NCI-H1436 (cell line): ENCODE data around the gene DDA1.
"Not testable (repeated sequence)": the region's sequence is repeated elsewhere in the genome, so short reads cannot be mapped to it uniquely, and the experiment has no call there.

Experiments
- DNase-seq: peaks from one replicate; lab custom pipeline; 2025; lab: John Stamatoyannopoulos, UW

The DDA1 gene

GRCh38 chr19:17309198-17309964 is at the start of gene DDA1:
TSS of gene DDA1 (plus strand) at chr19:17309563. CDS start at chr19:17309655, 92 bp downstream.
- DNase-seq, result peak; percentile 99

GRCh38 chr19:17259934-17260333 is 49.4 kb upstream of the DDA1 start:
- no peak for DNase-seq

GRCh38 chr19:17260842-17261325 is 48.5 kb upstream of the DDA1 start:
- DNase-seq, result peak; percentile 87

GRCh38 chr19:17262557-17262956 is 46.8 kb upstream of the DDA1 start:
- DNase-seq, result no peak

GRCh38 chr19:17263712-17264640 is 45.4 kb upstream of the DDA1 start:
- DNase-seq, result no peak

GRCh38 chr19:17264641-17264979 is 44.8 kb upstream of the DDA1 start, which contains the start of gene USHBP1:
TSS of gene USHBP1 (minus strand) at chr19:17264745. CDS start at chr19:17264299, 446 bp downstream.
- no peak for DNase-seq

GRCh38 chr19:17266026-17266425 is 43.3 kb upstream of the DDA1 start:
- no peak for DNase-seq

GRCh38 chr19:17266589-17266974 is 42.8 kb upstream of the DDA1 start:
- no peak for DNase-seq

GRCh38 chr19:17266975-17267788 is 42.2 kb upstream of the DDA1 start, which contains the start of gene BABAM1:
TSS of gene BABAM1 (plus strand) at chr19:17267443. CDS start at chr19:17268807, 1,364 bp downstream.
- peak; percentile 99 for DNase-seq

- no peak for DNase-seq
Observed at GRCh38 chr19:17268754-17269153, 40.6 kb upstream of the DDA1 start.

GRCh38 chr19:17274892-17275291 is 34.5 kb upstream of the DDA1 start:
- DNase-seq, result not testable (repeated sequence)

- DNase-seq, result no peak
Observed at GRCh38 chr19:17275441-17276175, 33.8 kb upstream of the DDA1 start.

GRCh38 chr19:17279436-17279835 is 29.9 kb upstream of the DDA1 start:
- DNase-seq, result no peak

- no peak for DNase-seq
Observed at GRCh38 chr19:17281391-17282304, 27.7 kb upstream of the DDA1 start, which contains the start of gene ANKLE1. TSS of gene ANKLE1 (plus strand) at chr19:17281901. CDS start at chr19:17281921, 20 bp downstream.

GRCh38 chr19:17282488-17283125 is 26.8 kb upstream of the DDA1 start:
- DNase-seq, result peak; percentile 85

GRCh38 chr19:17283504-17283996 is 25.8 kb upstream of the DDA1 start:
- DNase-seq, result no peak

- no peak for DNase-seq
Observed at GRCh38 chr19:17285415-17286135, 23.8 kb upstream of the DDA1 start.

- DNase-seq, result no peak
Observed at GRCh38 chr19:17286263-17286662, 23.1 kb upstream of the DDA1 start.
